ENCODE data around the gene UNK. TPM values are rescaled to one million over a fixed set of nuclear protein-coding genes. Genes with fewer than 3 reads are reported as not detected.

UNK gene
- total and polyA plus RNA-seq, 2 of the 13 experiments (the other 11 are each of a cell fraction or from before 2014, with no cell fraction given), result 31.6 to 33.0 TPM

GRCh38 chr17:75846692-75847613 lies 62.3 kb downstream of the UNK start (continued):
- no peak for TF ChIP-seq ZNF512 (CRISPR knock-in tag; IDR thresholded peaks at IDR 0.05)
- peak; percentile 68; the same call in 1 of the 2 replicates for TF ChIP-seq KMT2A (CRISPR knock-in tag; IDR thresholded peaks at IDR 0.05)
- no peak for TF ChIP-seq ZNF570 (CRISPR knock-in tag; IDR thresholded peaks at IDR 0.05; ENCODE audit: borderline replicate concordance)
- TF ChIP-seq ZC3H13 (CRISPR knock-in tag; IDR thresholded peaks at IDR 0.05), result peak; percentile 89; the same call in 1 of the 2 replicates
- TF ChIP-seq ATF1 (CRISPR knock-in tag; IDR thresholded peaks at IDR 0.05), result no peak
- TF ChIP-seq SP2 (CRISPR knock-in tag; IDR thresholded peaks at IDR 0.05), result no peak
- TF ChIP-seq ZNF207 (IDR thresholded peaks at IDR 0.05; ENCODE audit: borderline replicate concordance), result no peak
- no peak for TF ChIP-seq RFX1 (IDR thresholded peaks at IDR 0.05)
- no peak for TF ChIP-seq ZNF878 (CRISPR knock-in tag; IDR thresholded peaks at IDR 0.05)
- no peak for TF ChIP-seq ETS1 (CRISPR knock-in tag; IDR thresholded peaks at IDR 0.05)
- peak; percentile 91 for TF ChIP-seq CBFB (CRISPR knock-in tag; IDR thresholded peaks at IDR 0.05)
- no peak; the same call in none of the 2 replicates for TF ChIP-seq ZNF564 (CRISPR knock-in tag; IDR thresholded peaks at IDR 0.05)
- peak; percentile 89; the same call in 1 of the 2 replicates for TF ChIP-seq CAMTA2 (CRISPR knock-in tag; IDR thresholded peaks at IDR 0.05; ENCODE audit: borderline replicate concordance)
- TF ChIP-seq STAT6 (CRISPR knock-in tag; IDR thresholded peaks at IDR 0.05; ENCODE audit: borderline replicate concordance), result 0 out of 2 replicates have a peak, but pooled peaks have one; percentile 68
- no peak for TF ChIP-seq CEBPB (IDR thresholded peaks at IDR 0.05; ENCODE audit: borderline replicate concordance, low read depth, low read length)
- TF ChIP-seq YEATS2 (CRISPR knock-in tag; IDR thresholded peaks at IDR 0.05; ENCODE audit: borderline replicate concordance), result 0 out of 2 replicates have a peak, but pooled peaks have one; percentile 45
- peak; percentile 33 for TF ChIP-seq HNRNPLL (IDR thresholded peaks at IDR 0.05; ENCODE audit: low read depth, low read length, poor library complexity, severe bottlenecking)
- peak; percentile 97 for TF ChIP-seq TARDBP (CRISPR knock-in tag; IDR thresholded peaks at IDR 0.05)
- TF ChIP-seq ATF7-NPFF (CRISPR knock-in tag; IDR thresholded peaks at IDR 0.05; ENCODE audit: low read depth), result peak; percentile 88
- TF ChIP-seq ZNF790 (CRISPR knock-in tag; IDR thresholded peaks at IDR 0.05; ENCODE audit: borderline replicate concordance), result no peak
- peak; percentile 68; the same call in 1 of the 2 replicates for TF ChIP-seq KLF12 (CRISPR knock-in tag; IDR thresholded peaks at IDR 0.05; ENCODE audit: borderline replicate concordance)
- TF ChIP-seq ZNF343 (CRISPR knock-in tag; IDR thresholded peaks at IDR 0.05), result peak; percentile 68; the same call in 1 of the 2 replicates
- TF ChIP-seq FOXK2 (IDR thresholded peaks at IDR 0.05), result no peak
- TF ChIP-seq RFX3 (CRISPR knock-in tag; IDR thresholded peaks at IDR 0.05), result no peak

All from HepG2 (cell line).